B cell (primary cell): Measurements from ENCODE around the gene DYNC1I1. TPM values are rescaled to one million over a fixed set of nuclear protein-coding genes. Genes with fewer than 3 reads are reported as not detected.

ENCODE experiments used
- ATAC-seq: fragments of 200-7000 bp; cut with Tn5 transposase; one replicate; pipeline ENCODE4 v1.10.0; 2021; ENCODE audit warnings: low read depth, mild to moderate bottlenecking, moderate number of reproducible peaks, moderate library complexity
- CTCF ChIA-PET: fragments of 350-600 bp; sonication (Branson Sonifier 250); formaldehyde crosslinking; loops from one replicate; lab custom pipeline; 2021; ENCODE audit warnings: antibody characterized with exemption, inconsistent platforms; lab: Charles Lee
- POLR2A ChIA-PET: fragments of 350-600 bp; sonication (Branson Sonifier 250); formaldehyde crosslinking; loops from one replicate; lab custom pipeline; 2021; ENCODE audit warnings: antibody characterized with exemption; lab: Charles Lee
- DNase-seq: peaks from one replicate; pipeline ENCODE4 v3.0.0; 2013
- H2AFZ ChIP-seq: 2 replicates; pipeline ENCODE4 v1.6.1; 2012; ENCODE audit warnings: mild to moderate bottlenecking, low read depth, low read length; ENCODE audit not compliant: insufficient read depth, poor library complexity, severe bottlenecking
- H3K27ac ChIP-seq, 2 donors: 1 replicate in 1 of 2; 2 replicates in 1 of 2; pipeline ENCODE4 v1.5.1; 2012 to 2013; ENCODE audit warnings: low read length in 2 of 2, mild to moderate bottlenecking in 2 of 2, moderate library complexity in 1 of 2
- H3K27me3 ChIP-seq, 4 experiments: fragments of 200-600 bp in 1 of 4; sonication (generic) in 1 of 4; replicated peaks in 1 of 4; 1 replicate in 2 of 4; 2 replicates in 2 of 4; pipeline versions ENCODE4 v1.6.1 to v1.7.0; 2013 to 2016; ENCODE audit warnings: low read length in 3 of 4, mild to moderate bottlenecking in 2 of 4, mixed read lengths in 1 of 4, moderate library complexity in 1 of 4; ENCODE audit not compliant: insufficient read depth in 4 of 4, control insufficient read depth in 3 of 4; ENCODE audit errors: control extremely low read depth in 1 of 4
- H3K36me3 ChIP-seq, 2 experiments: replicated peaks in 1 of 2; 1 replicate in 1 of 2; 2 replicates in 1 of 2; pipeline versions ENCODE4 v1.6.1 to v1.7.1; 2013; ENCODE audit warnings: low read length in 1 of 2; ENCODE audit not compliant: insufficient read depth in 2 of 2, control insufficient read depth in 1 of 2; ENCODE audit errors: control extremely low read depth in 1 of 2, extremely low read depth in 1 of 2
- H3K4me1 ChIP-seq, 2 donors: fragments of 200-600 bp in 1 of 2; sonication (generic) in 1 of 2; 1 replicate in 1 of 2; 2 replicates in 1 of 2; pipeline versions ENCODE4 v1.5.1 to v1.6.1; 2013 to 2017; ENCODE audit warnings: low read length in 2 of 2; ENCODE audit not compliant: control insufficient read depth in 2 of 2, insufficient read depth in 2 of 2
- H3K4me2 ChIP-seq: replicated peaks from 2 replicates; pipeline ENCODE3; 2012; ENCODE audit warnings: mild to moderate bottlenecking, low read depth, low read length; ENCODE audit not compliant: poor library complexity, severe bottlenecking
- H3K4me3 ChIP-seq, 5 experiments: fragments of 200-600 bp in 1 of 5; sonication (generic) in 1 of 5; 1 replicate in 3 of 5; 2 replicates in 2 of 5; pipeline versions ENCODE4 v1.5.1 to v1.7.0; 2011 to 2016; ENCODE audit warnings: low read length in 4 of 5, mild to moderate bottlenecking in 4 of 5, low read depth in 2 of 5, control low read depth in 1 of 5, moderate library complexity in 1 of 5; ENCODE audit not compliant: insufficient read depth in 1 of 5; ENCODE audit errors: control extremely low read depth in 1 of 5, extremely low read depth in 1 of 5
- H3K79me2 ChIP-seq: fragments of 200-600 bp; sonication (generic); one replicate; pipeline ENCODE4 v1.6.0; 2016; ENCODE audit warnings: low read length; ENCODE audit not compliant: control insufficient read depth, insufficient read depth
- H3K9ac ChIP-seq: fragments of 200-600 bp; sonication (generic); 2 replicates; pipeline ENCODE4 v1.6.1; 2017; ENCODE audit warnings: mild to moderate bottlenecking, low read length, moderate library complexity
- H3K9me3 ChIP-seq, 3 donors: one replicate each; pipeline versions ENCODE4 v1.6.1 to v1.7.1; 2013; ENCODE audit warnings: low read length in 2 of 3; ENCODE audit not compliant: control insufficient read depth in 2 of 3, insufficient read depth in 1 of 3; ENCODE audit errors: control extremely low read depth in 1 of 3
- H4K20me1 ChIP-seq: 2 replicates; pipeline ENCODE4 v1.6.0; 2012; ENCODE audit warnings: mild to moderate bottlenecking, low read length; ENCODE audit not compliant: insufficient read depth, control insufficient read depth, poor library complexity, severe bottlenecking
- H3K27ac Mint-ChIP-seq: one replicate; pipeline ENCODE4 v1.8.0; 2021; ENCODE audit warnings: mixed read lengths
- H3K27me3 Mint-ChIP-seq: one replicate; pipeline ENCODE4 v1.8.0; 2021; ENCODE audit warnings: mixed read lengths
- H3K4me1 Mint-ChIP-seq: one replicate; pipeline ENCODE4 v1.8.0; 2021; ENCODE audit warnings: mixed read lengths
- H3K4me3 Mint-ChIP-seq: one replicate; pipeline ENCODE4 v1.8.0; 2021; ENCODE audit warnings: mixed read lengths
- H3K9me3 Mint-ChIP-seq: one replicate; pipeline ENCODE4 v1.8.0; 2022; ENCODE audit warnings: mixed read lengths; ENCODE audit not compliant: insufficient read depth
- EZH2 ChIP-seq: IDR thresholded peaks from 2 replicates; pipeline ENCODE4 v1.6.1; 2012; ENCODE audit warnings: borderline replicate concordance, low read depth, mild to moderate bottlenecking, moderate library complexity, low read length; ENCODE audit not compliant: insufficient read depth, poor library complexity, severe bottlenecking
- WGBS: methylation state at CpG from one replicate; pipeline ENCODE4 v1.1.5; 2013; ENCODE audit warnings: missing lambda C conversion rate; ENCODE audit not compliant: insufficient coverage; 5-methylcytosine and 5-hydroxymethylcytosine counted together
- intact Hi-C: fragments of 100-400 bp; cut with micrococcal nuclease; formaldehyde crosslinking; loops from one replicate; pipeline ENCODE4 v1.10.0; 2022
- polyA plus RNA-seq: library from polyadenylated mRNA; depleted of rRNA; stranded (reverse); fragments of >200 nt; gene quantifications from 2 replicates; pipeline ENCODE4 v1.2.3, GENCODE V29; 2012
- total RNA-seq, 2 donors: library from RNA; stranded (reverse); fragments of 120-200 nt in 1 of 2; gene quantifications; 1 replicate in 1 of 2; 2 replicates in 1 of 2; pipeline versions ENCODE4 v1.2.3 to v1.2.4, GENCODE V29; 2013 to 2022
- TF ChIP-seq, protein P1 (sequence below): fragments of 200-600 bp; IDR thresholded peaks from one replicate; pipeline ENCODE4 v1.8.0; 2022; ENCODE audit warnings: antibody characterized with exemption, mild to moderate bottlenecking

DYNC1I1 gene
- total and polyA plus RNA-seq, 2 donors (not counting 1 experiment from before 2014, with no cell fraction given) = not detected

DNA sequence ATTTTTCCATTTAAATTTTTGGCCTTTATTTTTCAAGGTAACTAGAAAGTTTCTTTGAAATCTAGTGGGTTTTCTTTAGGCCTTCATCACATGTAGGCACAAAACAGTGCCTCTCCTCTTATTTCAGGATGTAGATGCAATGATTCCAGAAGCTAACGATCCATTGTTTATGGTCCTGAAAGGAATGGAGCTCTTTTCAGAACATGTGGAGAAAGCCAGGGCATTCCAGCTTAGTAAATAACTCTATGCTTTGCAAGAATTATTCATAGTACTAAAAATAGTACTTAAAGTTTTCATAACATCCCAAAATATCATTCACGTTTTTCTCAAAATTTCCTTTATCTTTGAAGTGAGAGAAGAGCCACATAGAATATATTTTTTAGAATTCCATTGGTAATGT is 91.3 kb downstream of the DYNC1I1 start:
- H3K27me3 ChIP-seq = peaks cover 0 to 4% (median 1%) of the 10 kb centered on the region in 4 experiments
- no peak overlapping the region for H3K9ac ChIP-seq
- peaks cover 0 to 6% (median 5%) of the 10 kb centered on the region in 3 donors for H3K9me3 ChIP-seq
- Mint-ChIP-seq H3K27ac (no peak overlapping the region), H3K4me1 (no peaks in the 10 kb centered on the region), H3K9me3 (no peaks in the 10 kb centered on the region), H3K4me3 (no peak overlapping the region), H3K27me3 (no peaks in the 10 kb centered on the region)
- ChIA-PET POLR2A (no interaction called here), CTCF (no interaction called here)
- no CpG with 5 or more reads among the region's 2 CpGs for WGBS
- H3K79me2 ChIP-seq = no peaks in the 10 kb centered on the region
- no peak overlapping the region for H3K27ac ChIP-seq
- no peak overlapping the region for H2AFZ ChIP-seq
- ATAC-seq (no peak), DNase-seq (no peak)
- H3K36me3 ChIP-seq = no peaks in the 10 kb centered on the region
- H3K4me3 ChIP-seq = no peak overlapping the region
- no peak overlapping the region for H3K4me2 ChIP-seq
- no peaks in the 10 kb centered on the region for H3K4me1 ChIP-seq
- TF ChIP-seq, protein P1, sequence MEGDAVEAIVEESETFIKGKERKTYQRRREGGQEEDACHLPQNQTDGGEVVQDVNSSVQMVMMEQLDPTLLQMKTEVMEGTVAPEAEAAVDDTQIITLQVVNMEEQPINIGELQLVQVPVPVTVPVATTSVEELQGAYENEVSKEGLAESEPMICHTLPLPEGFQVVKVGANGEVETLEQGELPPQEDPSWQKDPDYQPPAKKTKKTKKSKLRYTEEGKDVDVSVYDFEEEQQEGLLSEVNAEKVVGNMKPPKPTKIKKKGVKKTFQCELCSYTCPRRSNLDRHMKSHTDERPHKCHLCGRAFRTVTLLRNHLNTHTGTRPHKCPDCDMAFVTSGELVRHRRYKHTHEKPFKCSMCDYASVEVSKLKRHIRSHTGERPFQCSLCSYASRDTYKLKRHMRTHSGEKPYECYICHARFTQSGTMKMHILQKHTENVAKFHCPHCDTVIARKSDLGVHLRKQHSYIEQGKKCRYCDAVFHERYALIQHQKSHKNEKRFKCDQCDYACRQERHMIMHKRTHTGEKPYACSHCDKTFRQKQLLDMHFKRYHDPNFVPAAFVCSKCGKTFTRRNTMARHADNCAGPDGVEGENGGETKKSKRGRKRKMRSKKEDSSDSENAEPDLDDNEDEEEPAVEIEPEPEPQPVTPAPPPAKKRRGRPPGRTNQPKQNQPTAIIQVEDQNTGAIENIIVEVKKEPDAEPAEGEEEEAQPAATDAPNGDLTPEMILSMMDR = no peak
- no peak for TF ChIP-seq EZH2
- intact Hi-C loops = no loop called here
- no peaks in the 10 kb centered on the region for H4K20me1 ChIP-seq

DNA sequence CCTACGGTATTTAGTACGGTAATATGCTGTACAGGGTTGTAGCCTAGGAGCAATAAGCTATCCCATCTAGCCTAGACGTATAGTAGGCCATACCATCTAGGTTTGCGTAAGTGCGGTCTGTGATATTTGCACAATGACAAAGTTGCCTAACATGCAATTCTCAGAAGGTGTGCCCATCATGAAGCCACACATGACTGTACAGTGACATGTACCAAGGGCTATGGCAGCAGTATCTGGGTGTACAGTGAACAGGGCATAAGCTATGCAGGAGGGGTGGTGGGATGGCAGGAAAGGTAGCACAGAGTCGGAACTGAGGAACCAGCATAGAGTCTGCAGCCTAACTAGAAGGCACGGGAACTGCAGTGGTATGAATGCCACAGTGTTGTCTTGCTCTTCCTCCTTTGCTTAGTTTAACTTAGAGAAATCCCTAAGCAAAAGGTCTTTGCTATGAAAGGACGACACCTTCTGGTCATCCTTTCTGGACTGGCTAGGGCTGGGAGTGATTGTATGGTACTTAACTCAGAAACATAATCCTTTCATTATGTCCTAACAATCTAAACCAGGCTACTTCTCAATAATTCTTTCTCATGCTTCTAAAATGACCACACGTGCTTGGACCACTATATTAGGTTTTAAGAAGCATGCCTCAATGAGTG is 93.5 kb downstream of the DYNC1I1 start:
- WGBS = 88% methylated on average over 7 of the region's 9 CpGs
- no peak overlapping the region for H3K4me3 ChIP-seq
- peaks cover 0 to 3% (median 0%) of the 10 kb centered on the region in 4 experiments for H3K27me3 ChIP-seq
- no peaks in the 10 kb centered on the region for H3K4me1 ChIP-seq
- H2AFZ ChIP-seq = no peak overlapping the region
- Mint-ChIP-seq H3K9me3 (no peaks in the 10 kb centered on the region), H3K27me3 (peaks cover under 1% of the 10 kb centered on the region), H3K4me3 (no peak overlapping the region), H3K4me1 (no peaks in the 10 kb centered on the region), H3K27ac (no peak overlapping the region)
- H3K79me2 ChIP-seq = no peaks in the 10 kb centered on the region
- POLR2A ChIA-PET = no interaction called here
- no peaks in the 10 kb centered on the region for H4K20me1 ChIP-seq
- TF ChIP-seq, protein P1 = no peak
- no peak for TF ChIP-seq EZH2
- H3K27ac ChIP-seq = no peak overlapping the region
- no peak for ATAC-seq
- H3K36me3 ChIP-seq = no peaks in the 10 kb centered on the region
- no peak overlapping the region for H3K4me2 ChIP-seq
- no peak overlapping the region for H3K9ac ChIP-seq
- no peaks in the 10 kb centered on the region for H3K9me3 ChIP-seq
- CTCF ChIA-PET = no interaction called here
- intact Hi-C loops = no loop called here
- no peak for DNase-seq
